NB4 (cell line): ENCODE results near the gene PLAAT2.

ENCODE experiments used
- MYC ChIP-seq: IDR thresholded peaks from 2 replicates; pipeline ENCODE4 v1.6.1; 2011; ENCODE audit warnings: low read depth, low read length
- POLR2A ChIP-seq: IDR thresholded peaks from 2 replicates; pipeline ENCODE4 v1.6.1; 2011; ENCODE audit warnings: mild to moderate bottlenecking; ENCODE audit not compliant: insufficient read length; ENCODE audit errors: extremely low read depth
- TF ChIP-seq, protein P1 (sequence below): IDR thresholded peaks from one replicate; pipeline ENCODE4 v1.5.1; 2012; ENCODE audit warnings: low read depth, low read length
- TF ChIP-seq, protein P2 (sequence below): IDR thresholded peaks from 2 replicates; pipeline ENCODE4 v1.6.1; 2011; ENCODE audit warnings: low read depth, low read length

DNA sequence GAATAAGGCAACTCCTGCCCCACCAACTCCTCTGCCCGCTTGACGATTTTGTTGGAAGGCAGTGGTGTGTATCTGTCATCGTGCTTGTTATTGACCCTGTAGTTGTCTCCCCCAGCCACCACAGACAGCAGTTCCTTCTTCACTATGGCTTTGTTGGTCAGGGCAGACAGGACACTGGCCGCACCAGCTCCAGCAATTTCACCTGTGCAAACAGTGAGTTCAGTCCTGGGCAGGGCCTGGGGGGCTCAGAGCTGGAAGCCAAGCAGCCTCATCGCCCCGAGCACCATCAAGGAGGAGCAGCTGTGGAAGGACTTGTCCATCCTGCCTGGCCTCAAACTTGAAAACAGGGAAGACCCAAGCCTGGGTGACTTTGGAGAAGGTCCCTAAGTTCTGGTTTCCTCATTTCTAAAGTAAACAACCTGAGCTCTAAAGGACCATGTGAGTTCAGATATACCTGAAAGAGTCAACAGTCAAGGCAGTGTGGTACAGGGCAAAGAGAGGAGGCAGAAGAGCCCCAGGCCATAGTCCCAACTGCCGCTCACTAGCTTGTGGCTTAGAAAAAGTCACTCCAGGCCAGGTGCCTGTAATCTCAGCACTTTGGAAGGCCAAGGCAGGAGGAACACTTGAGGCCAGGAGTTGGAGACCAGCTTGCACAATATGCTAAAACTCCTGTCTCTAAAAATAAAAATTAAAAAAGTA lies 4.6 kb downstream of the PLAAT2 start:
- TF ChIP-seq, protein P1, sequence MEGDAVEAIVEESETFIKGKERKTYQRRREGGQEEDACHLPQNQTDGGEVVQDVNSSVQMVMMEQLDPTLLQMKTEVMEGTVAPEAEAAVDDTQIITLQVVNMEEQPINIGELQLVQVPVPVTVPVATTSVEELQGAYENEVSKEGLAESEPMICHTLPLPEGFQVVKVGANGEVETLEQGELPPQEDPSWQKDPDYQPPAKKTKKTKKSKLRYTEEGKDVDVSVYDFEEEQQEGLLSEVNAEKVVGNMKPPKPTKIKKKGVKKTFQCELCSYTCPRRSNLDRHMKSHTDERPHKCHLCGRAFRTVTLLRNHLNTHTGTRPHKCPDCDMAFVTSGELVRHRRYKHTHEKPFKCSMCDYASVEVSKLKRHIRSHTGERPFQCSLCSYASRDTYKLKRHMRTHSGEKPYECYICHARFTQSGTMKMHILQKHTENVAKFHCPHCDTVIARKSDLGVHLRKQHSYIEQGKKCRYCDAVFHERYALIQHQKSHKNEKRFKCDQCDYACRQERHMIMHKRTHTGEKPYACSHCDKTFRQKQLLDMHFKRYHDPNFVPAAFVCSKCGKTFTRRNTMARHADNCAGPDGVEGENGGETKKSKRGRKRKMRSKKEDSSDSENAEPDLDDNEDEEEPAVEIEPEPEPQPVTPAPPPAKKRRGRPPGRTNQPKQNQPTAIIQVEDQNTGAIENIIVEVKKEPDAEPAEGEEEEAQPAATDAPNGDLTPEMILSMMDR = no peak
- TF ChIP-seq, protein P2, sequence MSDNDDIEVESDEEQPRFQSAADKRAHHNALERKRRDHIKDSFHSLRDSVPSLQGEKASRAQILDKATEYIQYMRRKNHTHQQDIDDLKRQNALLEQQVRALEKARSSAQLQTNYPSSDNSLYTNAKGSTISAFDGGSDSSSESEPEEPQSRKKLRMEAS = no peak
- TF ChIP-seq POLR2A (no peak), MYC (no peak)
